ENCODE results near the gene MYOCOS.
"Not testable (repeated sequence)": the region's sequence is repeated elsewhere in the genome, so short reads cannot be mapped to it uniquely, and the experiment has no call there.

MYOCOS gene

GRCh38 chr1:171627020-171627419 lies 5.0 kb downstream of the MYOCOS start:
- no peak for DNase-seq

DNA sequence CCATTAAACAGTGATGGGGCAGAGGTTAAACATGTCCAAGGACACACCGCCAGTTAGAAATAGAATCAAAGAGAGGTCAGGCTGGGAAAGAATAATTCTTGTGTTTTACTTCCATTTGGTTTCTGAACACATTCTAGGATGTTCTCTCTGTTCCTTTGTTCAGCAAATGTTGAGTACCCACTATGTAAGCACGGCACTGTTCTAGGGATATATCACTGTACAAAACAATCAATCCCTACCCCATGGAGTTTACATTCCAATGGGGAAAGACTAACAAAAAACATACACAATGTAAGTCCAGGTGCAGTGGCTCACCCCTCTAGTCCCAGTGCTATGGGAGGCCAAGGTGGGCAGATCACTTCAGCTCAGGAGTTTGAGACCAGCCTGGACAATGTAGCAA lies 6.2 kb downstream of the MYOCOS start:
- no peak for DNase-seq

DNA sequence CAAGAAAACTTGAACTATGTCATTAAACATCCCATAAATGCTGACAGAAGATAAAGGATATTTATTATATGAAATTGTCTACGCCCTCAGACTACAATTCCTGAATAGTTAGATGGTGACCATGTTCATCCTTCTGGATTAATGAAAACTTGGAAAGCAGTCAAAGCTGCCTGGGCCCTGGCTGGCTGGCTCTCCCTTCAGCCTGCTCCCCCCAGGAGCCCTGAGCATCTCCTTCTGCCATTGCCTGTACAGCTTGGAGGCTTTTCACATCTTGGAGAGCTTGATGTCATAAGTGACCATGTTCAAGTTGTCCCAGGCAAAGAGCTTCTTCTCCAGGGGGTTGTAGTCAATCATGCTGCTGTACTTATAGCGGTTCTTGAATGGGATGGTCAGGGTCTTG lies 13.6 kb downstream of the MYOCOS start:
- no peak for DNase-seq

- DNase-seq, result no peak
These were observed 14.1 kb downstream of the MYOCOS start for GRCh38 chr1:171636141-171636540.

GRCh38 chr1:171637928-171638576 lies 16.0 kb downstream of the MYOCOS start:
- DNase-seq, result peak; percentile 7

DNA sequence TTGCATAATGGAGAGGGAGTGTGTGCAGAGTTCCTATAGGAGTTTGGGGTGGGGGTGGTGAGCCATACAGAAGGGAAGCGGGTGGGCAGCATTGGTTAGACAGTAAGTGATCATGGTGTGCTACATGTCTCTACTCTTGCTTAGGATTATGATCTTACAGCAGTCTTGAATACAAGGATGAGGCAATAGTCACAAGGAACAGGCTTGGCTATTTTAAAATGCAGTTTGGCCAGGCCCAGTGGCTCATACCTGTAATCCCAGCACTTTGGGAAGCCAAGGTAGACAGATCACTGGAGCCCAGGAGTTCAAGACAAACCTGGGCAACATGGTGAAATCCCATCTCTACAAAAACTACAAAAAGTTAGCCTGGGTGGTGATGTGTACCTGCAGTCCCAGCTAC lies 18.2 kb downstream of the MYOCOS start:
- DNase-seq, result no peak

- no peak for DNase-seq
These were observed 19.2 kb downstream of the MYOCOS start for GRCh38 chr1:171641076-171641864.

GRCh38 chr1:171642197-171642596 lies 20.2 kb downstream of the MYOCOS start:
- DNase-seq, result no peak

GRCh38 chr1:171643156-171643555 lies 21.1 kb downstream of the MYOCOS start:
- DNase-seq, result no peak

GRCh38 chr1:171644805-171645483 lies 22.9 kb downstream of the MYOCOS start:
- peak; percentile 82 for DNase-seq

GRCh38 chr1:171645553-171646248 lies 23.7 kb downstream of the MYOCOS start:
- DNase-seq, result peak; percentile 10

DNA sequence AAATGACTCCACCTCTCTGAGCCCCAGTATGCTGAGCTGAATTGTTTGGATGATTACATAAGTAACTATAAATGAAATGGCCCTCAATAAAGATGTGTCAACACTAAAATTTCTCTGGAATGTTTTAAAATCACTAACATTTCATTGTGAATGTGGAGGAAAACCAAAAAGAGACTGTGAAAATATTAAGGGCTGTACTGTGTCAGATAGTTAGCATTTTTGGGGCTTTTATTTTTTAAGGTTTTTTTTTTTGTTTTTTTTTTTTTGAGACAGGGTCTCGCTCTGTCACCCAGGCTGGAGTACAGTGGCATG lies 24.2 kb downstream of the MYOCOS start:
- no peak for DNase-seq

DNA sequence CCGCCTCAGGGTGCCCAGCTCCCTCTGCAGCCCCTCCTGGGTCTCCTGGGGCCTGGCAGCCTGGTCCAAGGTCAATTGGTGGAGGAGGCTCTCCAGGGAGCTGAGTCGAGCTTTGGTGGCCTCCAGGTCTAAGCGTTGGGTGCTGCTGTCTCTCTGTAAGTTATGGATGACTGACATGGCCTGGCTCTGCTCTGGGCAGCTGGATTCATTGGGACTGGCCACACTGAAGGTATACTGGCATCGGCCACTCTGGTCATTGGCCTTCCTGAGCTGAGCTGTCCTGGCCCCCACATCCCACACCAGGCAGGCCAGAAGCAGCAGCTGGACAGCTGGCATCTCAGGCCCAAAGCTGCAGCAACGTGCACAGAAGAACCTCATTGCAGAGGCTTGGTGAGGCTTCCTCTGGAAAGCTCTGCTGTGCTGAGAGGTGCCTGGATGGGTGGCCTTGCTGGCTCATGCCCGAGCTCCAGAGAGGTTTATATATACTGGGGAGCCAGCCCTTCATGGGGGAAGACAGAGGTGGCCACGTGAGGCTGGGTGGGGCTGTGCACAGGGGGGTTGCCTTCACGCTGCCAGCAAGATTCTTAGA lies 30.3 kb downstream of the MYOCOS start, which contains the start of gene MYOC:
MYOC (minus strand) TSS at position 455 of the 589 bp plus-strand sequence; CDS start at position 378, 77 bp downstream.
- no peak for DNase-seq

DNA sequence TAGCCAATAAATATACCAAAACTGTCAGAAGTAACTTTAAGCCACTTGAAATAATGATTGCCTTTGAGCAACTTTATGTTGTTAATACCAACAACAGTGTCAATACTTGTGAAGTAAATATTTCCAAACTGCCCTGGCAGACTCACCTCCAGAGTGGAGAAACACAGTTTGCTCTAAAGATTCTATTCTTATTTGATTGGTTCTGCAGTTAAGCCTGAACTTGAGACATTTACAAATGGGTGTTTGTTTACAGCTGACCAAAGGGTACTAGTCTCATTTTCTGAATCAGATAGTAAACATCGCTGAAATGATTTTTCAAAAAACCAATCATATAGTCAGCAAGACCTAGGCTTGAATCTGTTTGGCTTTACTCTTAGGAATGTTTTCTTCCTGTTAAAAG lies 31.8 kb downstream of the MYOCOS start:
- DNase-seq, result no peak

- DNase-seq, result peak; percentile 61
These were observed 32.3 kb downstream of the MYOCOS start for GRCh38 chr1:171654201-171654941.

- DNase-seq, result peak; percentile 61
These were observed 33.1 kb downstream of the MYOCOS start for GRCh38 chr1:171654942-171655745.

GRCh38 chr1:171655746-171656116 lies 33.7 kb downstream of the MYOCOS start:
- no peak for DNase-seq

DNA sequence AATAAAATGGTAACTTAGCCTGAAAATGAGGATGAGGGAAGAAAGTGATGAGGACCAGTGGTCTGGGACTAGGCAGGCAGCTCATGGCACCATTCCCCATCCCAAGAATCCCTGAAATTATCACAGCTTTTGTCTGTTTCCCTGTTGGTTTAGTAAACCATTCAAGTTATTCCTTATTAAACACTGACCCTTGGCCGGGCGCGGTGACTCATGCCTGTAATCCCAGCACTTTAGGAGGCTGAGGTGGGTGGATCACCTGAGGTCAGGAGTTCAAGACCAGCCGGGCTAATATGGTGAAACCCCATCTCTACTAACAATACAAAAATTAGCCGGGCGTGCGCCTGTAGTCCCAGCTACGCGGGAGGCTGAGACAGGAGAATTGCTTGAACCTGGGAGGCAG lies 34.2 kb downstream of the MYOCOS start:
- DNase-seq, result not testable (repeated sequence)

DNA sequence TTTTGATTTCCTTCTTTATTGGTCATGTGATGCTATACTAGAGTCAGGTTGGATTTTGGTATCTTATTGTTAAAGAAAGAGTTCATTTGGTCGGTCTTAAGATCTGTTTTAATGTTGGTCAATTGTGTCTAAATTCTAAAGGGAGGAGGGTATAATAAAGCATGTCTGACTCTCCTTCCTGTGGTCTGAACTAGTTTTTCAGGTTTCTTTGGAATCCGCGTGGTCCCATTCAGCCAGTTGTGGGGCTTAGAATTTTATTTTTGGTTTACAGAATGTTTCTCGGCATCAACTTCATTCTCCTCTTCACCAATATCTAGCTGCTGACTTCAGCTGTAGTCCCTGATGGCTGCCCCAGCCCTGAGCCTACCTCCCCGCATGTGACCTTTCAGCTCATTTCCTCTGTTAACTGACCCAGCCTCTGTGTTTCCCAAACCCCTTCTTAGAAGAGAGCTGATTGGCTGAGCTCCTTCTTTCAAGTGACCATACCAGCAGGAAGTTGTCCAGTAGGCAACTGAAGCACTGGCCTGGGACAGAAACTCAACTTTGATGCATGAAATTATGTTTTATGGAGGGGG lies 39.1 kb downstream of the MYOCOS start:
- no peak for DNase-seq

- no peak for DNase-seq
These were observed 41.2 kb downstream of the MYOCOS start for GRCh38 chr1:171663036-171663853.

Data from HCEC 1CT (cell line).